HG02852 (cell line): ENCODE measurements around the gene NSD2.

Experiments
- ATAC-seq: cut with Tn5 transposase; IDR thresholded peaks from one replicate; pipeline ENCODE4 v1.9.1; 2021; ENCODE audit warnings: mild to moderate bottlenecking, moderate library complexity; ENCODE audit not compliant: unreplicated experiment

NSD2 gene

DNA sequence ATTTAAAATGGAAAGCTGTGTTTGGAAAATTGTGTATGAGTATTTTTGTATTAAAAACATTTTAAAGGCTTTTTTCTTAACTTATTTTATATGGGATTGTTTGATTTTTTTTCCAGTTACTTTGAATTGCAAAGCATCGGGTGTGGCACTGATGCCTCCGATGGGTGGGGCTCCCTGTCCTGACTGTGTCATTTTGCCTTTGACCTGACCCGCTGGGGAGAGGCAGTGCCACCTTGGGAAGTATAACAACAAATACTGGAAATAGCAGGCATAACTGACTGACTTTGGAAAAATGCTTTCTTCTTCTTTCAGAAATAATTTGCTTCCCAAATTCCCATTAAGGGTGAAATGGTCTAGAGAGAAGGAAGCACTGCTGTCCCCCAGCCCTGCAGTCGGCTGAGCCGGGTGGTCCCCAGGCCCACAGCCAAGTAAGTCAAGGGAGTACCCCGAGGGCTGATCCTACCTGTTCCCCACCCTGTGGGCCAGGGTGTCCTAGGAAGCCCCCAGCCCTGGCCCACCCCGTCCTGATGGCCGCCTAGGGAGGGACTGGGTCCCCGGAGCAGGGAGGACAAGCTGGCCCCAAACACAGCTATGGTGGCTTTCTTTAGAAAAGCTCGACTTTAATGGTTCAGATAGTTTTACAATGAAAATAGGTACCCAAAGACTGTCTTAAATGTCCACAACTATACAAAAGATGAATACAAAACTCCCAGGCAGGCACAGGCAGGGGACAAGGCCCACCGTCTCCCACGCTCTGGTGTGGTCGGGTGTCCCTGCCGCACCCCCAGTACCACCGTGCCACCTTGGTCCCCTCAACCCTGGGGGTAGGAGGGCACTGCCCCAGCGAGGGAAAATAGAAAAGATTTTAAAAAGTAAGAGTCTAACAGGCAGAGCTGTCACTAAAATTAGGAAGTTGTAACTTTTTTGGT is 111.2 kb downstream of the NSD2 start:
- ATAC-seq: no peak

GRCh38 chr4:1983053-1983845 is 112.1 kb downstream of the NSD2 start:
- no peak for ATAC-seq

- ATAC-seq: no peak
Measured at GRCh38 chr4:1983846-1984405, 112.7 kb downstream of the NSD2 start.

DNA sequence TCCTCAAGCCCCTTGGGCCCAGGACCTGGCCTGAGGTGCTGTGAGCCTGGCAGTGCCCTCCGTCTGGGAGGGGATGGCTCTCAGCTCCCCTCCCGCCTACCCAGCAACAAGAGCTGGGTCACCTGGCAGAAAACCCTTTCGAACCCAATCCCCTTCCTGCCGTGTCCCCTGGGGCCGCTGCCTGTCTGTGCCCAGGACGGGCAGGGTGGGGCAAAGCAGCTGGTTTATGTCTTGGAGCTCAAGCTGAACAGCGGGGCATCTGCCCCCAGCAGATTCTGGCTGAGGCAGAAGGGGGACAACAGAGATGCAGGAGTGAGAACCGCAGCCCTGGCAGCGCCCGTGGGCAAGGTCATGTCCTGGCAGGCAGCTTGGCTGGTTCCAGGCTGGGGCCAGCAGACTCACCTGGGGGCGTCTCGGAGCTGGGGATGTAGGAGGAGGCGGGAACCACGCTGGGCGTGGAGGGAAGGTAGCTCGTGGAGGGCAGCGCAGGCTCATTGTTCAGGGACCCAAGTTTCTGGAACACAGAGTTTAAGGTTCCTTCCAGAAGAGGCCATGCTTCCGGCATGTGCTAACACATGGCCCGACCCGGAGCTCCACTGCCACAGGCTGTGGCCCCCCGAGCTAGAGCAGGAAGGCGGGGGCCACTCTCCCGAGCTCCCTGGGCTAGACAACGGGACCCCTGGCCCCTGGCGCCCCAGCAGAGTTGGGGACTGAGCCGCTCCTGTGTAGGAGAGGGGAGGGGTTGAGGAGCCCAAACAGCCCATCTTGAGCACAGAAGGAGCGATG is 113.4 kb downstream of the NSD2 start:
- no peak for ATAC-seq

DNA sequence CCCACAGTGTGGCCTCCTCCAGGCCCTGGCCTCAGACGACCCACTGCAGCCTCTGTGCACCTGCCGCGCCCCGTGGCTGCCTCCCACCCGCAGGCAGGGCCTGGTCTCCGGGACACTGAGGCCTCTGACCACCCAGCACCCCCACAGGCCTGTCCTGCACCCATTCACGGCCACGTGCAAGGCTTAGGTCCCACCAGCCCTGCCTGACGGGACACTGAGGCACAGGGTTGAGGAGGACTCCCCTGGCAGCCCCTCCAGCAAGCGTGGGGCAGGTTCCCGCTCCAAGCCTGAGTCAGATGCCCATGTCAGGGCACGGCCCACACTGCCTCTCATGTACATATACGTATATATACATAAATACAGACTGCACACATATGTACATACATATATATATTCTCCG is 114.1 kb downstream of the NSD2 start:
- ATAC-seq: no peak

- no peak for ATAC-seq
Measured at GRCh38 chr4:1985780-1986577, 114.8 kb downstream of the NSD2 start.

DNA sequence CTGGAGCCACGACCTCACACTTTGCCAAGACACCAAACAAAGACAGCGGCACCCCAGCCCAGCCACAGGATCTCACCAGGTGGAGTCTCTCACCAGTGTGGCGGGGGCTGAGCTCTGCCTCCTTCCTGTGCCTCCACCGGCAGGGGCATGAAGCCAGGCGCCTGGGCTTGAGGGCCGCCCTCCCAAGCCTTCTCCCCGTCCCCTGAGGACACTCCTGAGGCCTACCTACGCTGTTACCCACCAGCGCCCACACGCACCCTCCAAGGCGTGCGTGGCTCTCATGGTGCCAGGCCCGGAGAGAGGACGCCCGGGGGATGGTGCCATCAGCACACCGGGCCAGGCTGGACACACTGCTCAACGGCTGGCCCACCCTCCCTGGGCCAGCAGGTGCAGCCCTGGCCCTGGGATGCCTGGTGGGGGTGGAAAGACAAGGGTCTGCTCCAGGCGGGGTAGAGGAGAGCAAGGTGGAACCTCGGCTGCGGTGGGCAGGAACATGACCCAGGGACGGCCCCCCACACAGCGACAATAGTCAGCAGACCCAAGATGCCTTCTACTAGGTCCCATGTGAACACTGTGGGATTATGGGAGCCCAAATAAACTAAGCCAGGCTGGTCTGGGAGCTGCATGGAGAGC is 115.5 kb downstream of the NSD2 start:
- ATAC-seq: no peak

GRCh38 chr4:1987296-1987695 is 116.1 kb downstream of the NSD2 start:
- no peak for ATAC-seq

DNA sequence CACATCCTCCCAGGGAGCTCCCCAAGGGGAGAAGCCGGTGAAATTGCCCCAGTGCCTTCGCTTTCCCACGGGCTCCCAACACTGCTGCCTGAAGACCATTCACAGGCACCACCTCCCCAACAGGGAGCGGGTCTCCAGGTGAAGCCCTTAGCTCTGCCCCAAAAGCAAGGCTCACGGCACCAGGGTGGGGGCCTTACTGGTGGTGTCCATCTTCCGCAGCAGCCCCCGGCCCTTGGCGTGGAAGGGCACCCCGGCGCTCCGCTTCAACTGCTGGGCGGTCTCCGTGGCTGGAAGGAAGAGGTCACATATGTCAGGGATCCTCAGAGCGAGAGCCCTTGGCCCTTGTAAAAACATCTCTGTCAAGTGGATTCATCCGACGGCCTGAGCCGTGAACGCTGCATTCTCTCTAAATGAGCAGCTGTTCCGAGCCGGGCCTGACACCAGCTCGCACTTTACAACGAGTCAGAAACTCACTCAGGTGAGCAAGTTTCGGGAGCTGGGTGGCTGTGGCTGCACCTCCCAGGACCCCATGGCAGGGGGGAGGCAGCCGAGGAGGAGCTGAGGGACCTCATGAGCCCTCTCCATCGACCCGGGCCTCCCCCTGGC is 116.6 kb downstream of the NSD2 start:
- ATAC-seq: no peak

DNA sequence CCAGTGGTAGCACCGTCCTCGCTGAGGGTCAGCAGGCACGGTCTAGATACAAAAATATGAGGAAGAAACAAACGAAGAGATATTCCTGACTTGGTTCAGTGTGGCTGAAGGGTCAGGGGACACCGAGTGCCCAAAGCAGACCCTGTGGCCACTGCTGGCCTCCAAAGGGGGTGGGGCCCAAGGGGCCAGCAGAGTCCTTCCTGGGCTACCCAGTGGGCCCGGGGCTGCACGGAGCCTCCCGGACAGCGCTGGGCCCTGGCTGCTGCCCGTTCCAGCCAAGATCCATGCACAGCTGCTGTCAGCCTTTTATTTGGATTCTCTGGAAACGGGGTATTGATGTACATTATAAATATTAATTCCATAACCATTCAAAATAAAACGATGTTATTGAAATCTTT is 117.1 kb downstream of the NSD2 start:
- no peak for ATAC-seq

- no peak for ATAC-seq
Measured at GRCh38 chr4:1989533-1990347, 118.5 kb downstream of the NSD2 start.

DNA sequence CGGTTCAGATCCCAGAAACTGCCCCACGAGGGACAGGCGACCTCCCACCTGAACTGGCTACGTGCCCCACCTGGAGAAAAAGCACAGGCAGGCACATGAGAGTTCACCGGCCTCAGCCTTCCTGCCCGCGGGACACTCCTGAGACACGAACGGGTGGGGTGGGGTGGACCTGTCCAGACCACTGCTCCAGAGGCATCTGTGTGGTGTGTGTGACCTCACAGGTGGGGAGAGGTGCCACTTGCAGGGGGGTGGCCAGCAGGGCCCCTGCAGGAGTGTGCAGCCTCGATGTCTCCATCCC is 119.1 kb downstream of the NSD2 start:
- ATAC-seq: no peak

GRCh38 chr4:1990676-1991075 is 119.5 kb downstream of the NSD2 start:
- ATAC-seq: no peak

- no peak for ATAC-seq
Measured at GRCh38 chr4:1991087-1991486, 119.9 kb downstream of the NSD2 start.

- ATAC-seq: no peak
Measured at GRCh38 chr4:1991596-1992434, 120.6 kb downstream of the NSD2 start.

DNA sequence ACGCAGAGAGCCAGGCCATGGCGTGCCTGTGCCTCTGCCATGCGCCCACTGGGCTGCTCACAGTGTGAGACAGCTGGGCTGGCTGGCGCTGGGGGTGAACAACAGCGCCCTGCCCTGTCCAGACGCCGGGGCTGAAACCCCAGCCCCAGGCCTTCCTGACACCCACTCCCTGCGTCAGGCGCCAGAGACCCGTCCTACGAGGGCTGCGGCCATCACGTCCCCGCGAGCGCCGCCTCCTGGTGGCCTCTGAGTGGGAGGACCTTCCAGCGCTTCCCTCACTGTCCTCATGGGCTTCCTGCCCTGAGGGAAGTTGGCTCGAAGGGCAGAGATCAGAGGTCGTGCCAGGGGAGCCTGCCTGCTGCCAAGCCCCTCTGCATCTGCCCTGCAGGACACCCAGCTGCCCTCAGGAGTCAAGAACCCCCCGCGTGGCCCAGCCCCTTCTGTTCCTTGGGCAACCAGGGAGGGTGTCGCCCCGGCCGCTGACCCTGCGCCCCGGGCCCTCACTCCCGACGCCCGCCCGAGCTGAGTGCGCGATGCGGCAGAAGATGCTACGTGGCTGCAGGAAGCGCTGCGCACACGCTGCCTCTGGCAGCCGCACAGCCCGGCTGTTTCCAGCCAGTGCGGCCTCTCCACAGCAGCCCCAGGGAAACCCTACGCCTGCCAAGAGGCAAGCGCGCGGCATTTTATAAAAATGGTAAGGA is 121.4 kb downstream of the NSD2 start:
- no peak for ATAC-seq

DNA sequence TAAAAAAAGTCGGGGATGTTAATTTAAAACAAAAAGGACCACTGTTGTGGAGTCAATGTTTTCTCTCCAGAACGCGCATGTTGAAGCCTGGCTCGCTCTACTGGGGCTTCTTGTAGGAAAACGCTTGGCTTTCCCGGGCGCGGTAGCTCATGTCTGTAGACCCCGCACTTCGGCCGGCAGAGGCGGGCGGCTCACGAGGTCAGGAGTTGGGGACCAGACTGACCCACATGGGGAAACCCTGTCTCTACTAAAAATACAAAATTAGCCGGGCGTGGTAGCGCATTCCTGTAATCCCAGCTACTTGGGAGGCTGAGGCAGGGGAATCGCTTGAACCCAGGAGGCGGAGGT is 122.0 kb downstream of the NSD2 start:
- ATAC-seq: no peak
